Measurements from ENCODE around the gene MMS22L. TPM values are rescaled to one million over a fixed set of nuclear protein-coding genes. Genes with fewer than 3 reads are reported as not detected.

The MMS22L gene, protein sequence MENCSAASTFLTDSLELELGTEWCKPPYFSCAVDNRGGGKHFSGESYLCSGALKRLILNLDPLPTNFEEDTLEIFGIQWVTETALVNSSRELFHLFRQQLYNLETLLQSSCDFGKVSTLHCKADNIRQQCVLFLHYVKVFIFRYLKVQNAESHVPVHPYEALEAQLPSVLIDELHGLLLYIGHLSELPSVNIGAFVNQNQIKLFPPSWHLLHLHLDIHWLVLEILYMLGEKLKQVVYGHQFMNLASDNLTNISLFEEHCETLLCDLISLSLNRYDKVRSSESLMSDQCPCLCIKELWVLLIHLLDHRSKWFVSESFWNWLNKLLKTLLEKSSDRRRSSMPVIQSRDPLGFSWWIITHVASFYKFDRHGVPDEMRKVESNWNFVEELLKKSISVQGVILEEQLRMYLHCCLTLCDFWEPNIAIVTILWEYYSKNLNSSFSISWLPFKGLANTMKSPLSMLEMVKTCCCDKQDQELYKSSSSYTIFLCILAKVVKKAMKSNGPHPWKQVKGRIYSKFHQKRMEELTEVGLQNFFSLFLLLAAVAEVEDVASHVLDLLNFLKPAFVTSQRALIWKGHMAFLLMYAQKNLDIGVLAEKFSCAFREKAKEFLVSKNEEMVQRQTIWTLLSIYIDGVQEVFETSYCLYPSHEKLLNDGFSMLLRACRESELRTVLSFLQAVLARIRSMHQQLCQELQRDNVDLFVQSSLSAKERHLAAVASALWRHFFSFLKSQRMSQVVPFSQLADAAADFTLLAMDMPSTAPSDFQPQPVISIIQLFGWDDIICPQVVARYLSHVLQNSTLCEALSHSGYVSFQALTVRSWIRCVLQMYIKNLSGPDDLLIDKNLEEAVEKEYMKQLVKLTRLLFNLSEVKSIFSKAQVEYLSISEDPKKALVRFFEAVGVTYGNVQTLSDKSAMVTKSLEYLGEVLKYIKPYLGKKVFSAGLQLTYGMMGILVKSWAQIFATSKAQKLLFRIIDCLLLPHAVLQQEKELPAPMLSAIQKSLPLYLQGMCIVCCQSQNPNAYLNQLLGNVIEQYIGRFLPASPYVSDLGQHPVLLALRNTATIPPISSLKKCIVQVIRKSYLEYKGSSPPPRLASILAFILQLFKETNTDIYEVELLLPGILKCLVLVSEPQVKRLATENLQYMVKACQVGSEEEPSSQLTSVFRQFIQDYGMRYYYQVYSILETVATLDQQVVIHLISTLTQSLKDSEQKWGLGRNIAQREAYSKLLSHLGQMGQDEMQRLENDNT
- 10.2 TPM for total RNA-seq

GRCh38 chr6:97282726-97283617, at the start of gene MMS22L:
Gene MMS22L (minus strand): TSS chr6:97283216. CDS start chr6:97282477, 739 bp downstream.
- Histone ChIP-seq H3K9me3 (ENCODE audit: low read depth, low read length) (no peaks in the 10 kb centered on the region), H3K27me3 (ENCODE audit: insufficient read depth, low read length) (no peaks in the 10 kb centered on the region), H3K4me3 (ENCODE audit: low read length) (peak within 1 kb of the TSS; percentile 88), H3K4me1 (ENCODE audit: insufficient read depth, low read length) (peaks cover 10% of the 10 kb centered on the region)

DNA sequence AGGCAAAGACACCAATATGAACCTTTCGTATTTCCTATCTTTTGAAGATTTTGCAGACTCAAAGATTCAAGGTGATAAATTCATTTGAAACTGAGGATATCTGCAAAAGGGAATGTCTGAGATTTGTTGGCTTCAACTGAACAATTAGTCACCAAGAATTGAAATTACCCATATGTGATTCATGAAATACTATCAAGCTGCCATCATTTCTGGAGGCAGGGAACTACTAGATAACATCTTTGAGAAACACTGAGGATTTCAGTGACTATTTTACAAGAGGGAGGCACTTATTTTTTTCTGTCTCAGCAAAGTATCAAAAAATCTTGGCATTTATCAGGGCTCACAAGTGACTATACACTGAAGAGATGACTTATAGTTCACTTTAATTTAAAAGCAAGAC, 39.8 kb upstream of the MMS22L start:
- H3K27me3 ChIP-seq (ENCODE audit: insufficient read depth, low read length) = peaks cover 2% of the 10 kb centered on the region
- no peaks in the 10 kb centered on the region for H3K9me3 ChIP-seq (ENCODE audit: low read depth, low read length)
- H3K4me1 ChIP-seq (ENCODE audit: insufficient read depth, low read length) = no peaks in the 10 kb centered on the region
- H3K4me3 ChIP-seq (ENCODE audit: low read length) = no peak overlapping the region

DNA sequence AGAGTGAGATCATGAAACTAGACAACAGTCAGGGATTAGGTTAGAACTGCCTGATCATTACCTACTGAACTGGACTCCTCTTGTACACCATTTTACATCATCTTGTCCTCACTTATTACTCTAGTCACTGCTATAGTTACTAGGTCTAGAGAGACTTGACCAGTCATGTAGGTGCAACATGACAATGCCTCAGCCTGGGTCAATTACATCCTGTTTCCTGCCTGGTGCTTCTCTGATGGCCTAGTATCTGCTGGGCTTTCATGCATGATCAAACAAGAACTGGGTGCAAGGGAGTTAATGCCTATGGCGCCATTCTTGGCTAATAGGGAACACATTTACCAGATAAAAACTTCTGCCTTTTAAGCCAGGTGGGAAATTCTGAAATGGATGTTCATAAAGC, 39.2 kb upstream of the MMS22L start:
- Histone ChIP-seq H3K9me3 (ENCODE audit: low read depth, low read length) (no peaks in the 10 kb centered on the region), H3K4me3 (ENCODE audit: low read length) (no peak overlapping the region), H3K27me3 (ENCODE audit: insufficient read depth, low read length) (peaks cover 2% of the 10 kb centered on the region), H3K4me1 (ENCODE audit: insufficient read depth, low read length) (no peaks in the 10 kb centered on the region)

GRCh38 chr6:97316978-97317377, 34.0 kb upstream of the MMS22L start:
- Histone ChIP-seq H3K4me1 (ENCODE audit: insufficient read depth, low read length) (no peaks in the 10 kb centered on the region), H3K4me3 (ENCODE audit: low read length) (no peak overlapping the region), H3K9me3 (ENCODE audit: low read depth, low read length) (no peaks in the 10 kb centered on the region), H3K27me3 (ENCODE audit: insufficient read depth, low read length) (no peaks in the 10 kb centered on the region)

- Histone ChIP-seq H3K9me3 (ENCODE audit: low read depth, low read length) (no peaks in the 10 kb centered on the region), H3K4me1 (ENCODE audit: insufficient read depth, low read length) (no peaks in the 10 kb centered on the region), H3K4me3 (ENCODE audit: low read length) (no peak overlapping the region), H3K27me3 (ENCODE audit: insufficient read depth, low read length) (no peaks in the 10 kb centered on the region)
Observed at GRCh38 chr6:97312241-97312640, 29.2 kb upstream of the MMS22L start.

DNA sequence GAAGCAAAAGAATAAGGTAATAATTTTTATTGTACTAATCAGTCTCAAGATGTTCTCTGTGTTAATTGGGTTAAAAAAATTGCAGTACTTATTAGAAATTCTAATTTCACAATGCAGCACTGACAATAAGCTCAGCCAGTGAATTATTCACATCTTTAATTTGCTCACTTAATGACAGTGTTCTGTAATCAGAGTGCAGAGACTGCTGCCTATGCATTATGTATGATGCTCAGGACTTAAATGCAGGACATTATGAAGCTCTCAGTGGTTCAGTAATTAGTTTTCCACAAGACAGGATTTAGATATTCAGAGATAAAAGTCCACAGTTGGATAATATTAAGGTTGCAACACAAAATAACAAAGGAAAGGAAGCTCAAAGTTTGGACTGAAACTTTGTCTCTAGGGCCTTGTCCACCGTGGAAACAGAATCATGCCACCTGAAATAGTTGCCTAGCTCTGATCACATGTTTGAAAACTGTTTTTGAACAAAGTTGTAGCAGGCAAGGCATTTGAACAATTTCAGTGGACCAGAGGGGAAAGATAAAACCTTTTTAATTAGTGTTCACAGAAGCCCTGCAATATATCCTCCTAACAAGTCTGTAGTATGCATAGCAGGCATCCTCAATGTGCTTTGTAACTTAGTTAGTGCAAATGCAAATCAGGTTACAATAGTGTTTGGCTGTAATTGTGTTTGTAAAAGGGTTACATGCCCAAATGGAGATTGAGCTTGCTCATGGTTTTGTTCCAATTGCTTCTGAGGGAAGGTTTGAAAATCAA, 23.7 kb upstream of the MMS22L start:
- Histone ChIP-seq H3K4me1 (ENCODE audit: insufficient read depth, low read length) (no peaks in the 10 kb centered on the region), H3K9me3 (ENCODE audit: low read depth, low read length) (no peaks in the 10 kb centered on the region), H3K4me3 (ENCODE audit: low read length) (no peak overlapping the region), H3K27me3 (ENCODE audit: insufficient read depth, low read length) (peaks cover 5% of the 10 kb centered on the region)

- peaks cover 10% of the 10 kb centered on the region for H3K27me3 ChIP-seq (ENCODE audit: insufficient read depth, low read length)
- H3K4me1 ChIP-seq (ENCODE audit: insufficient read depth, low read length) = no peaks in the 10 kb centered on the region
- no peaks in the 10 kb centered on the region for H3K9me3 ChIP-seq (ENCODE audit: low read depth, low read length)
- H3K4me3 ChIP-seq (ENCODE audit: low read length) = no peak overlapping the region
Observed at GRCh38 chr6:97305414-97306066, 22.5 kb upstream of the MMS22L start.

- no peaks in the 10 kb centered on the region for H3K9me3 ChIP-seq (ENCODE audit: low read depth, low read length)
- H3K27me3 ChIP-seq (ENCODE audit: insufficient read depth, low read length) = peaks cover 10% of the 10 kb centered on the region
- H3K4me3 ChIP-seq (ENCODE audit: low read length) = no peak overlapping the region
- no peaks in the 10 kb centered on the region for H3K4me1 ChIP-seq (ENCODE audit: insufficient read depth, low read length)
Observed at GRCh38 chr6:97304701-97305100, 21.7 kb upstream of the MMS22L start.

DNA sequence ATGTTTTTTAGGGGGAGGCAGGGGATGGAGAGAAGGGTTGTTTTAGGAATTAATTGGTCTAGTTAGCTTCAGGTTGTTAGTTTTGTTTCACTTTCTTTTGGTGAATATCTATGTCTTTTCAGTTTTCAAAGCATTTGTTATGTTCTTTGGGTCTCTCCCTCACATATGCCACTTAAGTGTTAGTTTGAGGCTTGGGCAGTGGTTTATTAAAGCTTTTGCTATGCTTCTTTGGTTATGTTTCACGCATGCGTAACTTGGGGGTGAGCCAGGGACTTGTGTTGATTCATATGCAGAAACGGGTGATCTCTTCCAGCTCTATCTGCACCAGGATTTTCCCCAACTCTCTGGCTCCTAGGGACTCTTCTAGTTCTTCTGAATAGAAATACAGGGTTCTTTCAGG, 11.4 kb upstream of the MMS22L start:
- Histone ChIP-seq H3K9me3 (ENCODE audit: low read depth, low read length) (no peaks in the 10 kb centered on the region), H3K4me1 (ENCODE audit: insufficient read depth, low read length) (no peaks in the 10 kb centered on the region), H3K4me3 (ENCODE audit: low read length) (no peak overlapping the region), H3K27me3 (ENCODE audit: insufficient read depth, low read length) (peaks cover 18% of the 10 kb centered on the region)

DNA sequence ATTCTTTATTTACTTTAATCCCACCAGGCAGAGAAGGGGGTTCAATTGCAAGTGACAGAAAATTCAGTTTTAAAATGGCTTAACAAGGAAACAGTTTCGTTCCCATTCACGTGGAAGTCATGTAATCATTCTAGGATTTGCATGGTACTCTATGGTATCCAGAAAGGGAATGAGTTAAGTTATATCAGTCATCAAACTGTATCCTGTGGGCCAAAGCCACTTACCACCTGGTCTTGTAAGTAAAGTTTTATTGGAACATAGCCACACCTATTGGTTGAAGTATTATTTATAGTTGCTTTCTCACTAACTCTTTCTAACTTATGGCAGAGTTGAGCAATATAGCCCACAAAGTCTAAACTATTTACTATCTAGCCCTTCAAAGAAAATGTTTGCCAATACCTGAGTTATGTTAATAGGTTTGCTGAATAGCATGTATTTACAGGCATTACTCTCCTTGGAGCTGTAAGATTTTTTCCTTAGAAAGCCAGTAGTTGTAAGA, 10.2 kb upstream of the MMS22L start:
- no peak overlapping the region for H3K4me3 ChIP-seq (ENCODE audit: low read length)

GRCh38 chr6:97292671-97293070, 9.7 kb upstream of the MMS22L start:
- no peak overlapping the region for H3K4me3 ChIP-seq (ENCODE audit: low read length)
- H3K9me3 ChIP-seq (ENCODE audit: low read depth, low read length) = no peaks in the 10 kb centered on the region
- H3K27me3 ChIP-seq (ENCODE audit: insufficient read depth, low read length) = peaks cover 18% of the 10 kb centered on the region
- H3K4me1 ChIP-seq (ENCODE audit: insufficient read depth, low read length) = no peaks in the 10 kb centered on the region

More for the DNA sequence above, 10.2 kb upstream of the MMS22L start:
- Histone ChIP-seq H3K9me3 (ENCODE audit: low read depth, low read length) (no peaks in the 10 kb centered on the region), H3K27me3 (ENCODE audit: insufficient read depth, low read length) (peaks cover 18% of the 10 kb centered on the region), H3K4me1 (ENCODE audit: insufficient read depth, low read length) (no peaks in the 10 kb centered on the region)

GRCh38 chr6:97291896-97292295, 8.9 kb upstream of the MMS22L start:
- peaks cover 18% of the 10 kb centered on the region for H3K27me3 ChIP-seq (ENCODE audit: insufficient read depth, low read length)
- H3K4me3 ChIP-seq (ENCODE audit: low read length) = no peak overlapping the region
- no peaks in the 10 kb centered on the region for H3K9me3 ChIP-seq (ENCODE audit: low read depth, low read length)
- no peaks in the 10 kb centered on the region for H3K4me1 ChIP-seq (ENCODE audit: insufficient read depth, low read length)

DNA sequence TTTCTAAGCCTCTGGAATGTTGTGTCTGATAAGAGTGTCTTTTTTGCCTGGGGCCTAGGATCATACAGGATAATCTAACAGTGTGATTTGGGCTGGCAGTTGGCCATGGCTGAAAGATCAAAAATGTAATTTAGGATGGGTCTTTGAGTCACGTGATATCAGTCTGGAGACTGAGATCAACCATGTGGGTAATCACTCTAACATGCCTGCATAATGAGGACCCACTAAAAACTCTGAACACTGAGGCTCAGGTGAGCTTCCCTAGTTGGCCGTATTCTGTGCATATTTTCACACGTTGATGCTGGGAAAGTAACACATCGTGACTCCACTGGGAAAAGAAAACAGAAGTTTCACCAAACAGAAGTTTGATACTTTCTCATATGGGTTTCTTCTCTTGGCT, 6.3 kb upstream of the MMS22L start:
- no peaks in the 10 kb centered on the region for H3K4me1 ChIP-seq (ENCODE audit: insufficient read depth, low read length)
- H3K27me3 ChIP-seq (ENCODE audit: insufficient read depth, low read length) = peaks cover 7% of the 10 kb centered on the region
- no peak overlapping the region for H3K4me3 ChIP-seq (ENCODE audit: low read length)
- no peaks in the 10 kb centered on the region for H3K9me3 ChIP-seq (ENCODE audit: low read depth, low read length)

All from mononuclear cell (primary cell).